IPS-11a (cell line): ENCODE measurements around the gene OTC.

Experiments
- H3K4me3 ChIP-seq: one replicate; pipeline ENCODE4 v1.5.1; 2013; ENCODE audit warnings: low read depth, low read length, control low read depth

The OTC gene

GRCh38 chrX:38357747-38358673 lies 5.6 kb downstream of the OTC start:
- no peak overlapping the region for H3K4me3 ChIP-seq

GRCh38 chrX:38363046-38363445 lies 10.6 kb downstream of the OTC start:
- H3K4me3 ChIP-seq, result no peak overlapping the region

- H3K4me3 ChIP-seq, result no peak overlapping the region
Measured at GRCh38 chrX:38365954-38366353, 13.6 kb downstream of the OTC start.

GRCh38 chrX:38368774-38369173 lies 16.4 kb downstream of the OTC start:
- H3K4me3 ChIP-seq, result no peak overlapping the region

- no peak overlapping the region for H3K4me3 ChIP-seq
Measured at GRCh38 chrX:38371641-38372040, 19.2 kb downstream of the OTC start.

- no peak overlapping the region for H3K4me3 ChIP-seq
Measured at GRCh38 chrX:38374431-38374830, 22.0 kb downstream of the OTC start.

- H3K4me3 ChIP-seq, result no peak overlapping the region
Measured at GRCh38 chrX:38375891-38376290, 23.5 kb downstream of the OTC start.

- H3K4me3 ChIP-seq, result no peak overlapping the region
Measured at GRCh38 chrX:38376747-38377146, 24.3 kb downstream of the OTC start.

GRCh38 chrX:38379088-38379487 lies 26.7 kb downstream of the OTC start:
- H3K4me3 ChIP-seq, result no peak overlapping the region

- no peak overlapping the region for H3K4me3 ChIP-seq
Measured at GRCh38 chrX:38382663-38383062, 30.3 kb downstream of the OTC start.

- no peak overlapping the region for H3K4me3 ChIP-seq
Measured at GRCh38 chrX:38400389-38400910, 48.0 kb downstream of the OTC start.

- H3K4me3 ChIP-seq, result no peak overlapping the region
Measured at GRCh38 chrX:38402118-38402517, 49.7 kb downstream of the OTC start.

- H3K4me3 ChIP-seq, result no peak overlapping the region
Measured at GRCh38 chrX:38403834-38404233, 51.4 kb downstream of the OTC start.

- H3K4me3 ChIP-seq, result no peak overlapping the region
Measured at GRCh38 chrX:38407126-38407525, 54.7 kb downstream of the OTC start.

GRCh38 chrX:38409289-38409688 lies 56.9 kb downstream of the OTC start:
- H3K4me3 ChIP-seq, result no peak overlapping the region

GRCh38 chrX:38426785-38427184 lies 74.4 kb downstream of the OTC start:
- no peak overlapping the region for H3K4me3 ChIP-seq

GRCh38 chrX:38431525-38431924 lies 79.1 kb downstream of the OTC start:
- no peak overlapping the region for H3K4me3 ChIP-seq

- no peak overlapping the region for H3K4me3 ChIP-seq
Measured at GRCh38 chrX:38435130-38435529, 82.7 kb downstream of the OTC start.

GRCh38 chrX:38437093-38437492 lies 84.7 kb downstream of the OTC start:
- H3K4me3 ChIP-seq, result no peak overlapping the region

GRCh38 chrX:38438321-38438720 lies 85.9 kb downstream of the OTC start:
- no peak overlapping the region for H3K4me3 ChIP-seq

- no peak overlapping the region for H3K4me3 ChIP-seq
Measured at GRCh38 chrX:38452603-38453002, 100.2 kb downstream of the OTC start.

- H3K4me3 ChIP-seq, result no peak overlapping the region
Measured at GRCh38 chrX:38458071-38458470, 105.7 kb downstream of the OTC start.

- no peak overlapping the region for H3K4me3 ChIP-seq
Measured at GRCh38 chrX:38462257-38462656, 109.9 kb downstream of the OTC start.
